GM18511 (cell line): Measurements from ENCODE around the gene GRB10.
"Not testable (repeated sequence)": the region's sequence is repeated elsewhere in the genome, so short reads cannot be mapped to it uniquely, and the experiment has no call there.

ENCODE experiments used
- ATAC-seq: cut with Tn5 transposase; IDR thresholded peaks from one replicate; pipeline ENCODE4 v1.9.1; 2021; ENCODE audit warnings: mild to moderate bottlenecking, moderate library complexity; ENCODE audit not compliant: unreplicated experiment

The GRB10 gene

GRCh38 chr7:50745835-50746234 is 36.9 kb downstream of the GRB10 start:
- no peak for ATAC-seq

DNA sequence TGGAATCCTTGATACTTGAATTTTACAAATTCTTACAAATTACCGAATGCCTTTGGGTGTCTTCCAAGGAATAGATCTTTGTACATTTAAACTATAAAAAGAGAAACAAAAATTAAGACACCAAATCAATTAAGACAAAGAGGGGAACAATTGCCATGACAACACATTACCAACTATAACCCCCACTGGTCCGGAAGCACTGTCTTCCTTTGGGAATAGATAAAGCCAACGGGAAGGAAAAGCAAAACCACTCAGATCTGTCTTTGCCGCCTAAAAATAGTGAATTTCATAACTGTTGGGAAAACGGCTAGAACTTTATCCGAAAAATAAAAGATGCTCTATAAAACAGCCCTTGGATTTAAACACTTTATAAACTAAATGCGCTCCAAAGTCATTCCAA is 37.4 kb downstream of the GRB10 start:
- ATAC-seq = no peak

DNA sequence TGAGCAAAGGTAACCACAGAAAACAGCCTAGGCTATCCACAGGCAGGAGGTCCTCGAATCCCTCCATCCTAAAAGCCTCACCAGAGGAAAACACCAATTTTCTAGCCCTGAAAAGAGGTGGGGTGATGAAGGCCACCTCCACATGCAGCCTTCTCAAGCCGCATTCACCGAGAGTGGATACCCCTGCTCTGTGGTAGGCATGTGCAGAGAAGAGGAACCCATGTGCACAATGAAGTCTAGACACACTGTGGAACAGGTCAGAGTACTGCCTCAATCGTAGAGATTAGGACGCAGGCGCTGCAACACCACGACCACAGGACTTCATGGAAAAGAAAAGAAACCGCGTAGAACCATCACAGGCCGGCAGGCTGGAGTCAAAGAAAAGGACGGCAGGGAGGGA is 38.8 kb downstream of the GRB10 start:
- no peak for ATAC-seq

- ATAC-seq = no peak
Observed at GRCh38 chr7:50743016-50743415, 39.7 kb downstream of the GRB10 start.

GRCh38 chr7:50742401-50742800 is 40.3 kb downstream of the GRB10 start:
- no peak for ATAC-seq

DNA sequence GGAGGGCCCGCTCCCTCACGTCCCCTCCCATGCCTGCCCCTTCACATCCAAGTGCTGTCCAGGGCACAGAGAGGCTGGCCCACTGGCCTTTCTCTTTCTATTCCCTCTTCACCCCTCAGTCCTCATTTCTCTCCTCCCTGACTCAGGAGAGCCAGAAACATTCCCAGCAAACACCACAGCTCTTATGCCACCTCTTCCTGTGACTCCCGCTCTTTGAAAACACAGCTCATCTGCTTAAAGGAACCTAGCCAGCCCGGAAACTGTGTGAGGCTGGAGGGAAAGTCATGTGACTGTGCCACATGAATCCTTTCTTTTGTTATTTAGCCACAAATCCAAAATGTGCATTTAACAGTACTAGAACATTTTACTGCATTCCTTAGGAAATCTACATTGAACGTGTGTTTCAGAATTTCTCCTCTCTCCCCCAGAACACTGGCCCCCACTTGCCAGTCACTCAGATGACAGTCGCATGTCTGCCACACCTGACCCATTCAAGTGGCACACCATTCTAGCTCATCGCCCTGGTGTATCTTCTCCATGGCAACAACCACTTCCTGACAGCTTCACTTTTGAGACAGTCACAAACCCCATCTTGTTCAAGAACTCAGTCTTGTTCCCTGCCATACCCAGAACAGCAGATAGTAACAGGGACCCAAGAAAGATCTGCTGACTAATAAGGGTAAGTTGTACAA is 42.8 kb downstream of the GRB10 start:
- peak; percentile 81 for ATAC-seq

DNA sequence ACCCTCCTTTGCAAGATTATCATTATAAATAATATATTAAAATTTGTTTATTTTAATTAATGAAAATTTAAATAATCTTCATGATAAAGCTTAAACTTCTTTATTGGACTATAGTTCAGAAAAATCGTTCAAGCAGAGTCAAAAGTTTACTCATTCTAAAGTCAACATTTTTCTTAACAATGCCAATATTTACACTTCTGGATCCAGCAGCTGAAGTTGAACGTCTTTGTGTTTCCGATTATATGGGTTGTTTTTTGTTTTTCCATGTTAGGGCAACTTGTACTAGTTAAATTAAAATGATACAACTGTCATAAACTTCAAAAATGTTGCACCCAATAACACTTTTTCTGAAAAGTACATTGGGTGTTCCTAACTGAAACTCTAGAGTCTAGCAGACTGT is 43.8 kb downstream of the GRB10 start:
- no peak for ATAC-seq

DNA sequence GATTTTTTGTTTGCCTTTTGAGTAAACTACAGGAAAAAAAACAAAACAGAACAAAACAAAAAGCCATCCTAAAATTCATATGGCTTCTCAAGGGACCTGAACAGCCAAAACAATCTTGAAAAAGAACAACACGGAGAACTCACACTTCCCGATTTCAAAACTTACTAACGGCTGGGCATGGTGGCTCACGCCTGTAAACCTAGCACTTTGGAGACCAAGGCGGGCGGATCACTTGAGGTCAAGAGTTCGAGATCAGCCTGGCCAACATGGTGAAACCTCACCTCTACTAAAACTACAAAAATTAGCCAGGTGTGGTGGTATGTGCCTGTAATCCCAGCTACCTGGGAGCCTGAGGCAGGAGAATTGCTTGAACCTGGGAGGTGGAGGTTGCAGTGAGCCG is 46.9 kb downstream of the GRB10 start:
- ATAC-seq = not testable (repeated sequence)

- no peak for ATAC-seq
Observed at GRCh38 chr7:50735333-50735732, 47.4 kb downstream of the GRB10 start.

DNA sequence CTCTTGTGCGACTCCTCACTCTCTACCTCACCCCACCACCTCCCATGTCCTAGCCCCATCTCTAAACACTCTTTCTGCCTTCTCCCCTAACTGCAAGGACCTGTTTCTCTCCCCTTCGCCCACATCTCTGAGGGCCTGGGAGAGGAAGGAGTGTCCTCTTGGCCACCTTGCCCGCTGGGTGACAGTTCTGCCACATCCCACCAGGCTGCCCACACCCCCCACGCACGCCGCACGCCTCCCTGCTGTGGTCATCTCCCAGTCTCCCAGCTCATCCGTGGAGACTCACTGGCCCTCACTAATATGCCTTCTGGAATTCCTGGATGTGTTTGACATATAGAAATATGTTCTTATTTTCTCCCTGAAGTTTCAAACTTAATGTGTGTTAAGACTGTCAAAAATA is 48.5 kb downstream of the GRB10 start:
- no peak for ATAC-seq

GRCh38 chr7:50733552-50733951 is 49.1 kb downstream of the GRB10 start:
- ATAC-seq = no peak

DNA sequence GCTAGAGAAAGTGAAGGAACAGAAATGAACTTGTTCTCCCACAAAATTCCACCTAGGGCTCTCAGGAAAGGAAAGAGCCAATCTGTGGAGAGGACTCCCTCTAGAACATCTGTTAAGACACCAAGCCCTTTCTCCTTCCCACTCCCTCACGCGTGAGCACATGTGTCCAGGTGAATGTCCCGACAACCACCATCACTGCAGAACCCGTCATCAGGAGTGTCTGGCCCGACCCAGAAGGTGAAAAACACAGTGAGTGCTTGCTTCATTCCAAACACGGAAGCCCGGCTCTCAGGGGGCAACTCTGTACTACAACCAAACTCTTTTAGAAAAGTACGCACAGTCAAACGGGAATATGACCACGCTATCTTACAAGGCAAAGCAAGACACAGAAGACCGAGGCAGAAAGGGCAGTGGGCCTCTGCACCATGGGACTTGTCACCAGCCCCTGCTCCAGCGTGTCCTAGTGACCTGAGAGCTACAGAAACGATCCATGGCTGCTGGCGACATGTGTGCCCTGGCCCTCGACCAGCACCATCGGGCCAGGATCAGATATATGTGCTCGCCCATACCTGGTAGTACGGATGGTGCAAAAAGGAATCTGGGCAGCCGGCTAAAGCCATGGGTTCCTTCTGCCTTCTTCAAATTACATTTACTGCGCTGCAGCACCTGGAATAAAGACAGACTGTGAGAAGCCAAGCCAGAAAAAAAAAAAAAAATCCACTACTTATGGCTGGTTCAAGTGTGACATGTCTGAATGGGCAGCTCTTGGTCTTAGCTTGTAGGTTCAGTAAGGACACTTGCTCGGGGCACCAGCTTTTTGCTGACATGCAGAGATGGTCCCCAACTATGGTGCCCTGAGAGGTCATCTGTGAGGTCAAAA is 50.8 kb downstream of the GRB10 start:
- no peak for ATAC-seq

- ATAC-seq = no peak
Observed at GRCh38 chr7:50730446-50731400, 52.0 kb downstream of the GRB10 start.

GRCh38 chr7:50729962-50730361 is 52.7 kb downstream of the GRB10 start:
- ATAC-seq = no peak

GRCh38 chr7:50728184-50728583 is 54.5 kb downstream of the GRB10 start:
- no peak for ATAC-seq

DNA sequence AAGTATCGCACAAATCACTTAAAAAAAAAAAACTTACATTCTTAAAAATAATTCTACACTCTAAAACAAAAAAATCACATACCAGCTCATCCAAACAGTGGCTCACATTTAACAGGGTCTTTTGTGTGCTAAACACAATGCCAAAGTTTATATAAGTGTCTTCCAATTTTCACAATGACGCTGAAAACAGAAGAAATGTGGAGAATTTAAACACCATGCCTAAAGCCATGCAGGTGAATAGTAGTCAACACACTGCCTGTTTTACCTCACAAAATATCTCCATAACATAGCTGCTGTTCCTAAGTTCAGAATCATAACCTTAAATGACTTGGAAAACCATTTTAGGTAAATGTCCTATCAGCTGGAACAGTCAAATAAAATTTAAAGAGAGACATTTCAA is 55.0 kb downstream of the GRB10 start:
- ATAC-seq = no peak

GRCh38 chr7:50727072-50727471 is 55.6 kb downstream of the GRB10 start:
- no peak for ATAC-seq

DNA sequence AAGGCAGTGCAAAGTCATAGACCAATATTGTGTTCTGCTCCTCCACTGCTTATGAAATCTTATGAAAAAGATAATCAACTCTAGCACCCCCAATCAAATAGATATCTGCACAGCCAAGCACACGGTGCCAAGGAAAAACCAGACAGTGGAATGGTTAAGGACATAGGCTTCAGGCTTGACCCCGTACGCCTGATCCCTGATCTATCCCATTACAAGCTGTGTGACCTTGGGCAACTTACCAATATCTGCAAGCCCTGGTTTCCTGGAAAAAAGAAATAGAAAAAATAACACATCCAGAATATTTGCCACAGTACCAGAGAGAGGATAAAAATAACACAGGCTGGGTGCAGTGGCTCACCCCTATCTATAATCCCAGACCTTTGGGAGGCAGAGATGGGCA is 56.9 kb downstream of the GRB10 start:
- ATAC-seq = no peak

DNA sequence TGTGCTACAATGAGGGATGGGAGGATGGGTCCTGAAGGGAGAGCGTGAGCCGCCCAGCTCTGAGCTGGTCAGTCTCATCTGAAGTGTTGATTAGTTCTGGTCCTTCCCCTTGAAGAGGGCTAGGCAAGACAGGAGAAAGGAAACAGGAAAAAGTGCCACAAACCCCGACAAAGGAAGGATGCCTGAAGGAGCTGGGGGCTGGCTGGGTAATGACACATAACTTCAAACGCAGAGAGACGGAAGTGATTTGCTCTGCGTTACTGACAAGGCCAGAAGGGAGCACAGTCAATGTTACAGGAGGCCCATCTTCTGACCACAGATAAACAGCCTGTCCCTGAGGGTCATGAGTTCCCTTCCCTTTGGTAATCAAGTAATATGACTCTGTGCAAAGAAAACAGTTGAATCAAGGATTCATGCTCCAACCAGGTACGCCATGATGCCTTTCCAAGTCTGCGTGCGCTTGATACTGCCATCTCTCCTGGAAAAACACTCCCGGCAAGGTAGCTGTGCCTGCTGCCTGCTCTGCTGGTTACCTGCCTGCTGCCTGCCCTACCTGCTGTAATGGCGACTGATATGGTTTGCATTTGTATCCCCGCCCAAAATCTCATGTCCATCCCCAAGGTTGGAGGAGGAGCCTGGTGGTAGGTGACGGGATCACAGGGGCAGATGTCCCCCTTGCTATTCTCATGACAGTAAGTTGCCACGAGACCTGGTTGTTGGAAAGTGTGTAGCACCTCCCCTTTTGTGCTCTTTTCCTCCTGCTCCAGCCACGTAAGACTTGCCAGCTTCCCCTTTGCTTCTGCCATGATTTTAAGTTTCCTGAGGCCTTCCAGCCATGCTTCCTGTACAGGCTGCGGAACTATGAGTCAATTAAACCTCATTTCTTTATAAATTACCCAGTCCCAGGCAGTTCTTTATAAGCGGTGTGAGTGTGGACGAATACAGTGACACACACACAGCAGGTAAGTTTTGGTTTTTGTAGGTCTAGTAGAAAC is 57.9 kb downstream of the GRB10 start:
- ATAC-seq = no peak

DNA sequence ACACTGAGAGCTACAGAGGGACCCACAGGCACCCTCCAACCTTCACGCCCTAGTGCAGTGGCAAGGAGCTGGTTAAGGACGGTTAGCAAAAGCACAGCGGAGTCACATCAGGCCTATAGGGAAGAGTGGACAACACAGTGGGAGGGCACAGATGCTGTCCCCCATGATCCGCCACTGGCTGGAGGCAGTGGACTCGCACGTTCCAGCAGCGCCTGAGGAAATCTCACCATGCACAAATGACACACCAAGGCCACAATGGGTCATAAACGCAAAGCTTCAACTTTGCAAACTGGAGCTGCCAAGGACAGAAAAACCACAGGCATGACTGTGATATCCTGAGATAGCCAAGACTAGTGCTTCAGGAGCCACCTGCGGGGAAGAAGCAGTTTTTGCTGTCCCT is 58.8 kb downstream of the GRB10 start:
- no peak for ATAC-seq
